Activated naive CD4-positive, alpha-beta T cell treated with anti-CD3 and anti-CD28 coated beads, Interleukin-2, amount 50 U/mL, for 24 hours (primary cell): ENCODE results near the gene GET4.

ENCODE experiments used
- H3K27ac Mint-ChIP-seq: one replicate; pipeline ENCODE4 v1.8.0; 2021; ENCODE audit warnings: mild to moderate bottlenecking, mixed read lengths
- H3K27me3 Mint-ChIP-seq: one replicate; pipeline ENCODE4 v1.8.0; 2021; ENCODE audit warnings: mixed read lengths
- H3K36me3 Mint-ChIP-seq: one replicate; pipeline ENCODE4 v1.8.0; 2021; ENCODE audit warnings: mixed read lengths
- H3K4me1 Mint-ChIP-seq: one replicate; pipeline ENCODE4 v1.8.0; 2021; ENCODE audit warnings: mixed read lengths
- H3K4me3 Mint-ChIP-seq: one replicate; pipeline ENCODE4 v1.8.0; 2021; ENCODE audit warnings: mild to moderate bottlenecking, mixed read lengths
- H3K9me3 Mint-ChIP-seq: one replicate; pipeline ENCODE4 v1.8.0; 2021; ENCODE audit warnings: mixed read lengths

Gene GET4

GRCh38 chr7:896346-897075, 20.2 kb downstream of the GET4 start:
- H3K36me3 Mint-ChIP-seq, result peaks cover 11% of the 10 kb centered on the region

GRCh38 chr7:897086-897485, 20.7 kb downstream of the GET4 start:
- H3K27ac Mint-ChIP-seq, result peak overlapping the region; percentile 51
- H3K4me3 Mint-ChIP-seq, result no peak overlapping the region
- H3K36me3 Mint-ChIP-seq, result peaks cover 11% of the 10 kb centered on the region
- no peaks in the 10 kb centered on the region for H3K9me3 Mint-ChIP-seq
- H3K27me3 Mint-ChIP-seq, result no peaks in the 10 kb centered on the region
- no peaks in the 10 kb centered on the region for H3K4me1 Mint-ChIP-seq

More at GRCh38 chr7:896346-897075, 20.2 kb downstream of the GET4 start:
- H3K27ac Mint-ChIP-seq, result peak overlapping the region; percentile 51
- H3K9me3 Mint-ChIP-seq, result no peaks in the 10 kb centered on the region
- no peak overlapping the region for H3K4me3 Mint-ChIP-seq
- no peaks in the 10 kb centered on the region for H3K4me1 Mint-ChIP-seq
- no peaks in the 10 kb centered on the region for H3K27me3 Mint-ChIP-seq

DNA sequence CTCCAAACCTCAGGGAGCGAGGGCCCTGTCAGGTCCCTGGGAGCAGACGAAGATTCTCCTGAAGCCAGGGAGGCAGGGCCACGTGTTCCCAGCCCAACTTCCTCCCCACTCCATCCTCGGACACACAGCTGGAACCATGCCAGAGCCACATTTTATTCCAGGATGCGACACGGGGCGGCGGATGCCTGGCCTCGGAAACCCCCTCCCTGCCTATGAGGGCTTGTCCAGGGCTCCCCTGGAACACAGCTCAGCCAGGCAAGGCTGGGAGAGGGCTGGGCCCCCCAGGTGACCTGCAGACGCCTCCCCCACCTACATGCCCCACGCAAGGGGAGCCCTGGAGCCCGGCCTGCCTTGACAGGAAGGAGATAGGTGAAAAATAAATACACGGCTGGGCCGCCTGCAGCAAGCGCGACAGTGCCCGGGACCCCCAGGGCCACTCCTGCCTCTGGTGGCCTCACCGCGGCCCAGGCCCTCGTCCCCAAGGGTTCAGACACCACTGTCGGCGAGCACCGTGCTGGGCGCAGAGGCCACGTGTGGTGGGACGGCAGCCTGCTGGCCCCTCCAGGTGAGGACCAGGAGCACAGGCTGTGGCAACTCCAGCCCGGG, 21.5 kb downstream of the GET4 start:
- H3K4me1 Mint-ChIP-seq, result no peaks in the 10 kb centered on the region
- H3K9me3 Mint-ChIP-seq, result no peaks in the 10 kb centered on the region
- no peaks in the 10 kb centered on the region for H3K27me3 Mint-ChIP-seq
- H3K4me3 Mint-ChIP-seq, result no peak overlapping the region
- peaks cover 9% of the 10 kb centered on the region for H3K36me3 Mint-ChIP-seq
- H3K27ac Mint-ChIP-seq, result no peak overlapping the region

DNA sequence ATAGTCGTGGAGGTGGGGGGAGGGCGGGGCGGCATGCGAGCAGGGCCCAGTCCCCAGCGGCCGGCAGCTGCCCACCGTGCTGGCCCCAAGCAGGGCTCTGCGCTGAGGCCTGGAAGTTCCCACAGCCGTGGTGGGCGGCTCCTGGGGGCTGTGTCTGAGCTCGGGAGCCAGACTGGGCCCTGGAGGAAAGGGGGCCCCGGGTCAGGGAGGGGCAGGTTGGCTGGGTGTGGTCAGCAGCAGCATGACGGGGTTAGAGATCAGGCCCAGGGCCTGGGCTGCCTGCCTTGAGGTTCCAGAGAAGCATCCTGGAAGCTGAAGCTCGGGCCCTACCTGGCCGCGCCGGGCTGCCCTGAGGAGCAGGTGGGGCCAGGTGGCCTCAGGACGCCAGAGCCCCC, 22.1 kb downstream of the GET4 start:
- Mint-ChIP-seq H3K27ac (no peak overlapping the region), H3K4me1 (no peaks in the 10 kb centered on the region), H3K27me3 (no peaks in the 10 kb centered on the region), H3K9me3 (no peaks in the 10 kb centered on the region), H3K36me3 (peaks cover 7% of the 10 kb centered on the region), H3K4me3 (no peak overlapping the region)

GRCh38 chr7:898855-899681, 22.7 kb downstream of the GET4 start:
- Mint-ChIP-seq H3K36me3 (peaks cover 7% of the 10 kb centered on the region), H3K4me3 (no peak overlapping the region), H3K27ac (no peak overlapping the region), H3K9me3 (no peaks in the 10 kb centered on the region), H3K4me1 (no peaks in the 10 kb centered on the region), H3K27me3 (no peaks in the 10 kb centered on the region)

DNA sequence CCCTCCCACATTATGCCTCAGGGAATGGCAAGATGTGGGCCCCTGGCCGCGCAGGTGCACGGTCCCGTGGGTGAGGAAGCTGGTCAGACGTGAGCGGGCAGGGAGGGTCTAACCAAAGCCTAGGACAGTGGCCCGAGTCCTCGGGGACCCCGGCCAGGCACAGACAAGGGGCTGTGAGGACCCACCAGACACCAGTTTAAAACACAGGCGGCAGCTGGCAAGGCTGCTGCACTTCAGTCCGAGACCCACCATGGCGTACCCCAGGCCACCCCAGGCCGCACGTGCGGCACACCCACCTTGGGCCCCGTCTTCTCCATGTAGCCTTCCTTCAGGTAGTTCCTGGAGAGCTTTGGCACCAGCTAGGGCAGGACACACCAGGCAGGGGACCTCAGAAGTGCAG, 23.5 kb downstream of the GET4 start:
- Mint-ChIP-seq H3K9me3 (no peaks in the 10 kb centered on the region), H3K4me3 (no peak overlapping the region), H3K27me3 (no peaks in the 10 kb centered on the region), H3K4me1 (no peaks in the 10 kb centered on the region), H3K27ac (no peak overlapping the region), H3K36me3 (peaks cover 5% of the 10 kb centered on the region)

GRCh38 chr7:900331-901040, 24.1 kb downstream of the GET4 start:
- Mint-ChIP-seq H3K27ac (no peak overlapping the region), H3K27me3 (no peaks in the 10 kb centered on the region), H3K36me3 (peaks cover 5% of the 10 kb centered on the region), H3K4me3 (no peak overlapping the region), H3K9me3 (no peaks in the 10 kb centered on the region), H3K4me1 (no peaks in the 10 kb centered on the region)

GRCh38 chr7:901041-901387, 24.7 kb downstream of the GET4 start:
- Mint-ChIP-seq H3K4me1 (no peaks in the 10 kb centered on the region), H3K27me3 (no peaks in the 10 kb centered on the region), H3K27ac (no peak overlapping the region), H3K4me3 (no peak overlapping the region), H3K9me3 (no peaks in the 10 kb centered on the region), H3K36me3 (peaks cover 3% of the 10 kb centered on the region)

- Mint-ChIP-seq H3K27ac (no peak overlapping the region), H3K4me1 (no peaks in the 10 kb centered on the region), H3K27me3 (no peaks in the 10 kb centered on the region), H3K36me3 (no peaks in the 10 kb centered on the region), H3K9me3 (no peaks in the 10 kb centered on the region), H3K4me3 (no peak overlapping the region)
Measured at GRCh38 chr7:901388-902154, 25.2 kb downstream of the GET4 start.

GRCh38 chr7:902996-903395, 26.6 kb downstream of the GET4 start:
- H3K27ac Mint-ChIP-seq, result no peak overlapping the region
- no peak overlapping the region for H3K4me3 Mint-ChIP-seq
- no peaks in the 10 kb centered on the region for H3K9me3 Mint-ChIP-seq
- no peaks in the 10 kb centered on the region for H3K36me3 Mint-ChIP-seq
- H3K4me1 Mint-ChIP-seq, result no peaks in the 10 kb centered on the region
- H3K27me3 Mint-ChIP-seq, result no peaks in the 10 kb centered on the region

GRCh38 chr7:903921-904755, 27.8 kb downstream of the GET4 start:
- Mint-ChIP-seq H3K27me3 (no peaks in the 10 kb centered on the region), H3K4me3 (no peak overlapping the region), H3K36me3 (no peaks in the 10 kb centered on the region), H3K27ac (no peak overlapping the region), H3K4me1 (no peaks in the 10 kb centered on the region), H3K9me3 (no peaks in the 10 kb centered on the region)

DNA sequence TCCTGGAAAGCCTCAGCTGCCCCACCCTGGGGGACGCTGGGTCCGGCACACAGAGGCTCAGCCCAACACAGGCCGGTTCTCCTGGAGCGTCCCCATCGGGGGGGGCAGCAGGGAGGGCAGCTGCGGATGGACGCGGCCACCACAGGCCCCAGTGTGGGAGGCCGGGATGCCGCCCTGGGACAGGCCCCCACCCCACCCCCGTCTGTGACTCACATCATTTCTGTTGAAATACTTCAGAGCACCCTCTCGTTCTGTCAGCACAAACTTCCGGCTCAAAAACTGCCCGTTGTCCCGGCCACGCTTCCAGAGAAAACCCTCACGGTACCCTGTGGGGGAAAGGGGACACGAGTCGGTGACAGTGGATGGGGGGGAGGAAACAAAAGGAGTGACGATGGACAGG, 28.5 kb downstream of the GET4 start:
- Mint-ChIP-seq H3K36me3 (no peaks in the 10 kb centered on the region), H3K4me1 (peaks cover 1% of the 10 kb centered on the region), H3K4me3 (no peak overlapping the region), H3K9me3 (no peaks in the 10 kb centered on the region), H3K27me3 (no peaks in the 10 kb centered on the region), H3K27ac (no peak overlapping the region)

DNA sequence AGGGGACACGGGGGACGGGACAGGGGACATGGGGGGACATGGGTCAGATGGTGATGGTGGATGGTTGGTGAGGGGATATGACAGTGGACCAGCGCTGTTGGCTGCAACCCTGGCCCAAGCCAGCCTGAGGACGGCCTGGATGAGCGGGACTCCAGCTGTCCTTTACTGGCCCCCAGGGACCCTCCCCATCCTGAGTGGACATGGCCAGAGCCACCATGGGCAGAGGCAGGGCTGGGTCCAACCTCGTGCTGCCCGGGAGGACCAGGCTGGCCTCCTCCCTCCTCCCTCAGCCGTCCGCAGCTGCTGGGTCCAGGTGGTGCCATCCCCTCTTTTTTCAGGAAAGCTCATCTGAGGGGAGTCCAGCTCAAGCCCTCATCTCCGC, 30.4 kb downstream of the GET4 start:
- Mint-ChIP-seq H3K27ac (no peak overlapping the region), H3K4me1 (peaks cover 8% of the 10 kb centered on the region), H3K9me3 (no peaks in the 10 kb centered on the region), H3K36me3 (no peaks in the 10 kb centered on the region), H3K27me3 (no peaks in the 10 kb centered on the region), H3K4me3 (no peak overlapping the region)

GRCh38 chr7:907158-907980, 31.0 kb downstream of the GET4 start:
- Mint-ChIP-seq H3K27me3 (no peaks in the 10 kb centered on the region), H3K9me3 (no peaks in the 10 kb centered on the region), H3K36me3 (no peaks in the 10 kb centered on the region), H3K4me3 (no peak overlapping the region), H3K27ac (no peak overlapping the region), H3K4me1 (peaks cover 8% of the 10 kb centered on the region)
